Neural progenitor cell (in vitro differentiated cells): ENCODE data around the gene CTSD.

Experiments used
- EZH2 ChIP-seq: fragments of 200-600 bp; sonication (generic); IDR thresholded peaks from 2 replicates; pipeline ENCODE4 v1.6.1; 2017; ENCODE audit warnings: antibody characterized with exemption, mild to moderate bottlenecking, moderate library complexity
- TF ChIP-seq, protein P1 (sequence below): fragments of 200-600 bp; sonication (generic); IDR thresholded peaks from 2 replicates; pipeline ENCODE4 v1.5.1; 2017; ENCODE audit warnings: antibody characterized with exemption, mild to moderate bottlenecking

DNA sequence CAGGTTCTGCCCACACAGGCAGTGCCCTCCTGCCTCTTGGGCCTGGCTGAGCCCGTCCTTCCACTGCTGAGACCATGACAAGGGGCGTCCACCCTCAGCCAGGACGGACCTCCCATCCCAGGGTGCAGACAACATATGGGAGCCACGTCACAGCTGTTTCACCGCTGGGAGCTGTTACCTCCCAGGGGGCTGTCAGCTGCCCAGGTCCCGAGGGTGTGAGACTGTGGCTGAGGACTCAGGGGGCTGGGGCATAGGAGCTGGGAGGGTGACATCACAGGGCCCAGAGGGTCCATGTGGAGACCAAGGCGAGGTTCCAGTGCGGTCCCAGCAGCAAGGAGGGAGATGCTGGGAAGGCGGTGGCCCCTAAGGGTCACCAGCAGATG, 17.9 kb upstream of the CTSD start:
- no peak for TF ChIP-seq EZH2
- TF ChIP-seq, protein P1, sequence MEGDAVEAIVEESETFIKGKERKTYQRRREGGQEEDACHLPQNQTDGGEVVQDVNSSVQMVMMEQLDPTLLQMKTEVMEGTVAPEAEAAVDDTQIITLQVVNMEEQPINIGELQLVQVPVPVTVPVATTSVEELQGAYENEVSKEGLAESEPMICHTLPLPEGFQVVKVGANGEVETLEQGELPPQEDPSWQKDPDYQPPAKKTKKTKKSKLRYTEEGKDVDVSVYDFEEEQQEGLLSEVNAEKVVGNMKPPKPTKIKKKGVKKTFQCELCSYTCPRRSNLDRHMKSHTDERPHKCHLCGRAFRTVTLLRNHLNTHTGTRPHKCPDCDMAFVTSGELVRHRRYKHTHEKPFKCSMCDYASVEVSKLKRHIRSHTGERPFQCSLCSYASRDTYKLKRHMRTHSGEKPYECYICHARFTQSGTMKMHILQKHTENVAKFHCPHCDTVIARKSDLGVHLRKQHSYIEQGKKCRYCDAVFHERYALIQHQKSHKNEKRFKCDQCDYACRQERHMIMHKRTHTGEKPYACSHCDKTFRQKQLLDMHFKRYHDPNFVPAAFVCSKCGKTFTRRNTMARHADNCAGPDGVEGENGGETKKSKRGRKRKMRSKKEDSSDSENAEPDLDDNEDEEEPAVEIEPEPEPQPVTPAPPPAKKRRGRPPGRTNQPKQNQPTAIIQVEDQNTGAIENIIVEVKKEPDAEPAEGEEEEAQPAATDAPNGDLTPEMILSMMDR: no peak
